OCI-LY1 (cell line): ENCODE data around the gene CD55.

ENCODE experiments used
- CTCF ChIP-seq: fragments of 200-600 bp; sonication (generic), shearing (Covaris generic); IDR thresholded peaks from 2 replicates; pipeline ENCODE4 v1.5.1; 2017; ENCODE audit warnings: mild to moderate bottlenecking, antibody characterized with exemption, low read length, moderate library complexity, mixed read lengths
- EZH2 ChIP-seq: fragments of 200-600 bp; sonication (generic), shearing (Covaris generic); IDR thresholded peaks from 2 replicates; pipeline ENCODE4 v1.8.0; 2017; ENCODE audit warnings: borderline replicate concordance, mixed run types, mild to moderate bottlenecking, antibody characterized with exemption, low read length, moderate library complexity, mixed read lengths

DNA sequence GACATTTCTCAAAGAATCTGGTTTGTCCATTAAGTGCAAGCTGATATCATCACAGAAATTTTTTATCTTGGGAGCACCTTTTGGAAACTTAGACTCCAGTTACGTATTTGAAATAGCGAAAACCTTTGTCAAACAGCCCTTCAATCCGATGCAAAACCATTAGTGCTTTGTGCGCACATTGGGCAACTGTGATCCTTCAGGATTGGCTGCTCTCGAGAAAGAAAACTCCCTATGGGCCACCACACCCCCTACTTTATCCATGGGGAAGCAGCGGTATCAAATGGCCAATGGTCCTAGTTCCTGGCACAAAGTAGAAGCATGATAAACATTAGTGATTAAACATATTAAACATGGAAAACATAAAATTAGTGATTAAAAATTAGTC, 16.0 kb upstream of the CD55 start:
- TF ChIP-seq CTCF, result no peak
- no peak for TF ChIP-seq EZH2
